IMR-90 (cell line): Measurements from ENCODE around the gene SLC38A5. TPM values are rescaled to one million over a fixed set of nuclear protein-coding genes. Genes with fewer than 3 reads are reported as not detected.

Experiments
- ATAC-seq: fragments of 200-7000 bp; cut with Tn5 transposase; 2 replicates; pipeline ENCODE4 v1.9.1; 2020; ENCODE audit warnings: low read depth, mild to moderate bottlenecking, moderate library complexity
- BruUV-seq: library from RNA; stranded (reverse); fragments of 400-500 nt; replicated peaks from 2 replicates; lab custom pipeline; 2021; lab: Mats Ljungman, UMichigan
- CTCF ChIA-PET: fragments of 300-600 bp; formaldehyde crosslinking; extraction: SDS; loops from one replicate; lab custom pipeline; 2021; ENCODE audit warnings: antibody characterized with exemption; lab: Yijun Ruan, JAX
- POLR2A ChIA-PET: fragments of 300-600 bp; sonication (Branson Sonifier 250); formaldehyde crosslinking; loops from one replicate; lab custom pipeline; 2022; ENCODE audit warnings: antibody characterized with exemption; ENCODE audit not compliant: unreplicated experiment; lab: Charles Lee
- DNase-seq: peaks from one replicate; pipeline ENCODE4 v3.0.0; 2013
- H2AFZ ChIP-seq: replicated peaks from 2 replicates; pipeline ENCODE3; 2013; ENCODE audit warnings: low read length, mild to moderate bottlenecking; ENCODE audit not compliant: poor library complexity
- H2AK5ac ChIP-seq: 2 replicates; pipeline ENCODE4 v1.6.1; 2013; ENCODE audit warnings: low read depth, low read length, inconsistent platforms
- H2AK9ac ChIP-seq: replicated peaks from 2 replicates; pipeline ENCODE3; 2013; ENCODE audit warnings: mild to moderate bottlenecking, low read depth, low read length, moderate library complexity; ENCODE audit not compliant: poor library complexity
- H2BK120ac ChIP-seq: 2 replicates; pipeline ENCODE4 v1.6.1; 2013; ENCODE audit warnings: low read depth, low read length, inconsistent platforms
- H2BK15ac ChIP-seq: 3 replicates; pipeline ENCODE4 v1.6.1; 2013; ENCODE audit warnings: low read depth, low read length, inconsistent platforms
- H2BK20ac ChIP-seq: 2 replicates; pipeline ENCODE4 v1.6.1; 2013; ENCODE audit warnings: low read depth, mild to moderate bottlenecking, inconsistent platforms, low read length, moderate library complexity
- H2BK5ac ChIP-seq: 2 replicates; pipeline ENCODE4 v1.6.1; 2013; ENCODE audit warnings: mild to moderate bottlenecking, low read depth, low read length, inconsistent platforms; ENCODE audit not compliant: poor library complexity, severe bottlenecking
- H3K14ac ChIP-seq: replicated peaks from 2 replicates; pipeline ENCODE4 v1.6.1; 2013; ENCODE audit warnings: low read depth, low read length, inconsistent platforms
- H3K18ac ChIP-seq: 2 replicates; pipeline ENCODE4 v1.6.1; 2013; ENCODE audit warnings: low read depth, low read length, control low read depth
- H3K23ac ChIP-seq: 2 replicates; pipeline ENCODE4 v1.6.1; 2013; ENCODE audit warnings: low read depth, low read length, inconsistent platforms
- H3K27ac ChIP-seq: 2 replicates; pipeline ENCODE4 v1.5.1; 2013; ENCODE audit warnings: mild to moderate bottlenecking, control low read depth, low read length; ENCODE audit not compliant: insufficient read depth
- H3K27me3 ChIP-seq: 2 replicates; pipeline ENCODE4 v1.6.1; 2013; ENCODE audit warnings: low read length; ENCODE audit not compliant: control insufficient read depth, insufficient read depth
- H3K36me3 ChIP-seq: 2 replicates; pipeline ENCODE4 v1.6.1; 2013; ENCODE audit warnings: low read length, mixed read lengths; ENCODE audit not compliant: control insufficient read depth, insufficient read depth
- H3K4ac ChIP-seq: 2 replicates; pipeline ENCODE4 v1.6.1; 2013; ENCODE audit warnings: low read depth, low read length, inconsistent platforms
- H3K4me1 ChIP-seq: 2 replicates; pipeline ENCODE4 v1.6.1; 2013; ENCODE audit warnings: low read length, mixed read lengths; ENCODE audit not compliant: control insufficient read depth, insufficient read depth
- H3K4me2 ChIP-seq: 2 replicates; pipeline ENCODE4 v1.6.1; 2013; ENCODE audit warnings: low read depth, mild to moderate bottlenecking, control low read depth, low read length, moderate library complexity
- H3K4me3 ChIP-seq: 2 replicates; pipeline ENCODE4 v1.5.1; 2013; ENCODE audit warnings: low read depth, mild to moderate bottlenecking, control low read depth, low read length, moderate library complexity; ENCODE audit not compliant: insufficient read depth
- H3K56ac ChIP-seq: 2 replicates; pipeline ENCODE4 v1.6.1; 2013; ENCODE audit warnings: low read length, inconsistent platforms; ENCODE audit not compliant: insufficient read depth; ENCODE audit errors: extremely low read depth
- H3K79me1 ChIP-seq, 2 experiments: 2 replicates each; pipeline ENCODE4 v1.6.1; 2013; ENCODE audit warnings: low read length in 2 of 2, inconsistent platforms in 1 of 2, low read depth in 1 of 2
- H3K9ac ChIP-seq: 2 replicates; pipeline ENCODE4 v1.6.1; 2013; ENCODE audit warnings: low read depth, low read length, control low read depth
- H3K9me1 ChIP-seq: 2 replicates; pipeline ENCODE4 v1.6.1; 2013; ENCODE audit warnings: low read length, inconsistent platforms; ENCODE audit not compliant: insufficient read depth
- H3K9me3 ChIP-seq: 2 replicates; pipeline ENCODE4 v1.6.1; 2013; ENCODE audit warnings: low read length; ENCODE audit not compliant: control insufficient read depth, insufficient read depth
- H4K20me1 ChIP-seq: 2 replicates; pipeline ENCODE4 v1.6.1; 2013; ENCODE audit warnings: low read length, inconsistent platforms; ENCODE audit not compliant: insufficient read depth
- H4K5ac ChIP-seq: 2 replicates; pipeline ENCODE4 v1.6.1; 2013; ENCODE audit warnings: mild to moderate bottlenecking, low read depth, low read length, control low read depth
- H4K8ac ChIP-seq, 2 experiments: 2 replicates each; pipeline ENCODE4 v1.6.1; 2013; ENCODE audit warnings: low read depth in 2 of 2, low read length in 2 of 2, control low read depth in 1 of 2, inconsistent platforms in 1 of 2
- H4K91ac ChIP-seq: 2 replicates; pipeline ENCODE4 v1.6.1; 2013; ENCODE audit warnings: low read depth, low read length, inconsistent platforms; ENCODE audit not compliant: insufficient read depth
- NFE2L2 ChIP-seq: fragments of 150-350 bp; IDR thresholded peaks from 2 replicates; pipeline ENCODE4 v1.6.1; 2016; ENCODE audit warnings: low read depth, mild to moderate bottlenecking, low read length
- RAD21 ChIP-seq: IDR thresholded peaks from 2 replicates; pipeline ENCODE4 v1.6.1; 2012; ENCODE audit warnings: low read length, improper control_type of control experiment
- RCOR1 ChIP-seq: IDR thresholded peaks from 2 replicates; pipeline ENCODE4 v1.6.1; 2012; ENCODE audit warnings: mild to moderate bottlenecking, low read length, improper control_type of control experiment; ENCODE audit not compliant: insufficient replicate concordance
- RFX5 ChIP-seq: IDR thresholded peaks from 2 replicates; pipeline ENCODE4 v1.8.0; 2012; ENCODE audit warnings: low read depth, mild to moderate bottlenecking, low read length, moderate library complexity
- WGBS, 2 experiments: methylation state at CpG; one replicate each; pipeline versions ENCODE4 v1.1.5 to v1.1.7; 2013; ENCODE audit warnings: missing lambda C conversion rate in 2 of 2; ENCODE audit not compliant: insufficient read length in 1 of 2; ENCODE audit errors: extremely low coverage in 2 of 2; 5-methylcytosine and 5-hydroxymethylcytosine counted together
- dilution Hi-C: fragments of 300-500 bp; cut with HindIII; formaldehyde crosslinking; loops from one replicate; pipeline ENCODE4 v1.14.3; 2018; ENCODE audit warnings: low sequenced_read_pairs; ENCODE audit not compliant: unreplicated experiment
- in situ Hi-C: fragments of 300-500 bp; cut with MboI; formaldehyde crosslinking; loops from 3 replicates; pipeline ENCODE4 v1.14.3; 2019; ENCODE audit warnings: low sequenced_read_pairs, inconsistent platforms, mixed read lengths
- intact Hi-C: fragments of 100-400 bp; cut with micrococcal nuclease; formaldehyde crosslinking; loops from 2 replicates; pipeline ENCODE4 v1.10.0; 2022
- polyA plus RNA-seq, 3 experiments: library from polyadenylated mRNA; depleted of rRNA; stranded (reverse); fragments of >200 nt; gene quantifications; 2 replicates each; pipeline ENCODE4 v1.2.3, GENCODE V29; 2012; ENCODE audit warnings: low replicate concordance in 1 of 3
- total RNA-seq: library from RNA; depleted of rRNA; stranded (reverse); fragments of >200 nt; gene quantifications from 2 replicates; pipeline ENCODE4 v1.2.3, GENCODE V29; 2012
- TF ChIP-seq, protein P1 (sequence below): fragments of 150-350 bp; IDR thresholded peaks from 2 replicates; pipeline ENCODE4 v1.6.1; 2016; ENCODE audit warnings: low read depth, mild to moderate bottlenecking, low read length, moderate library complexity, borderline replicate concordance

Gene SLC38A5
- total and polyA plus RNA-seq, 2 of the 4 experiments (the other 2 are of a cell fraction), result 12.2 to 20.4 TPM

DNA sequence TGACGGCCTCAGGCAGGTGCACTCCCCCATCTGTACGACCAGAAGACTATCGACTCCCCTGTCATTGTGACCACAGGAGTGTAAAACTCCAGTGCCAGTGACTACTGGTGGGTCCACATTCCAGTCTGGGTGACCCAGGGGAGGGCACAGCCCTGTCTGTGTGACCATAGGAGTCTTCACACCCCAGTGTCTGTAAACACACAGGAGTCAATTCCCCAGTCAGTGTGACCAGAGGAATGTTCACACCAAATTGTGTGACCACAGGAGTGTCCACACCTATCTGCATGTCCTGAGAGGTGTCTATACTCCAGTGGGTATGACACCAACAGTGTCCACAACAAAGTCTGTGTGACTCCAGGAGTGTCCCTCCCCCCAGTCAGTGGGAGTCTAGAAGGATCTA lies 18.0 kb upstream of the SLC38A5 start:
- Histone ChIP-seq H4K8ac (peak overlapping the region in 1 of 2 experiments; percentile 54; a peak in 1 of 4 replicates), H3K4me2 (no peak overlapping the region), H2AFZ (no peak overlapping the region), H2BK120ac (peak overlapping the region; percentile 4; the same call in 1 of the 2 replicates), H4K91ac (peak overlapping the region; percentile 32; the same call in 1 of the 2 replicates), H3K56ac (no peak overlapping the region), H2BK5ac (no peak overlapping the region), H3K9ac (no peak overlapping the region), H4K20me1 (no peaks in the 10 kb centered on the region), H3K36me3 (peaks cover 5% of the 10 kb centered on the region; the same call in 1 of the 2 replicates), H2AK5ac (0 out of 2 replicates have a peak overlapping the region, but pooled peaks have one; percentile 63), H3K18ac (no peak overlapping the region), H3K27ac (no peak overlapping the region), H3K9me3 (no peaks in the 10 kb centered on the region; the same call in 1 of the 2 replicates), H3K23ac (no peak overlapping the region), H3K4me3 (no peak overlapping the region), H3K79me1 (no peaks in the 10 kb centered on the region), H3K27me3 (no peaks in the 10 kb centered on the region), H3K9me1 (peaks cover 11% of the 10 kb centered on the region), H3K4ac (peak overlapping the region; percentile 58), H2BK15ac (0 out of 3 replicates have a peak overlapping the region, but pooled peaks have one; percentile 7), H3K14ac (no peak overlapping the region), H3K4me1 (peaks cover 5% of the 10 kb centered on the region), H2AK9ac (peak overlapping the region; percentile 44), H4K5ac (no peak overlapping the region), H2BK20ac (peak overlapping the region; percentile 0; the same call in 1 of the 2 replicates)
- in situ Hi-C loops (no loop called here), intact Hi-C loops (no loop called here), dilution Hi-C loops (no loop called here)
- POLR2A ChIA-PET, result no interaction called here
- DNase-seq (no peak), ATAC-seq (no peak)
- no TSS peak for BruUV-seq
- 84% methylated on average over 3 of the region's 3 CpGs; no CpG with 5 or more reads in 1 of the 2 experiments for WGBS, 2 experiments
- TF ChIP-seq RAD21 (no peak), NFE2L2 (no peak), RCOR1 (no peak), RFX5 (no peak)
- TF ChIP-seq, protein P1, sequence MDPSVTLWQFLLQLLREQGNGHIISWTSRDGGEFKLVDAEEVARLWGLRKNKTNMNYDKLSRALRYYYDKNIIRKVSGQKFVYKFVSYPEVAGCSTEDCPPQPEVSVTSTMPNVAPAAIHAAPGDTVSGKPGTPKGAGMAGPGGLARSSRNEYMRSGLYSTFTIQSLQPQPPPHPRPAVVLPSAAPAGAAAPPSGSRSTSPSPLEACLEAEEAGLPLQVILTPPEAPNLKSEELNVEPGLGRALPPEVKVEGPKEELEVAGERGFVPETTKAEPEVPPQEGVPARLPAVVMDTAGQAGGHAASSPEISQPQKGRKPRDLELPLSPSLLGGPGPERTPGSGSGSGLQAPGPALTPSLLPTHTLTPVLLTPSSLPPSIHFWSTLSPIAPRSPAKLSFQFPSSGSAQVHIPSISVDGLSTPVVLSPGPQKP, result no peak
- CTCF ChIA-PET, result no interaction called here
